Measurements from ENCODE around the gene PWP2.

DNA sequence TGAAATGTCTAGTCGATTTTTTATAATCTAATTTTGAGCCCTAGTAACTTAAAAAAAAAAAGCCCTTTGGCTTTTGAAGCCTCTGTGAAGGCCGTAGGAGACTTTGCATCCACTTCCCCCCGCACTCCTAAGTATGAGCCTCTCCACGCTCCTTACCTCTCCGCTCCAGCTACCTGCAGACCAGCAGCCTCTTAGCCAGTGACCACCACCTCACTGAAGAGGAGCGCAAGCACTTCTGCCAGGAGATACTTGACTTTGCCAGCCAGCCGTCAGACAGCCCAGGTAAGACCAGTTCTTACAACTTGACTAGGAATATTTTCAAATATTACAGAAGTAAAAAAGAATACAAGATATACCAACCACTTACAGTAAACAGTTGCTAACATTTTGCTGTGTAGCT is 27.4 kb upstream of the PWP2 start:
- no peak for TF ChIP-seq CTCF (IDR thresholded peaks at IDR 0.05)
- no peak for TF ChIP-seq EZH2 (IDR thresholded peaks at IDR 0.05; ENCODE audit: borderline replicate concordance, insufficient read depth, low read depth, low read length, poor library complexity, severe bottlenecking)

Data from B cell (primary cell).